ENCODE data around the gene PIR.

GRCh38 chrX:15471028-15471427, 22.1 kb downstream of the PIR start:
- TF ChIP-seq, protein P1, sequence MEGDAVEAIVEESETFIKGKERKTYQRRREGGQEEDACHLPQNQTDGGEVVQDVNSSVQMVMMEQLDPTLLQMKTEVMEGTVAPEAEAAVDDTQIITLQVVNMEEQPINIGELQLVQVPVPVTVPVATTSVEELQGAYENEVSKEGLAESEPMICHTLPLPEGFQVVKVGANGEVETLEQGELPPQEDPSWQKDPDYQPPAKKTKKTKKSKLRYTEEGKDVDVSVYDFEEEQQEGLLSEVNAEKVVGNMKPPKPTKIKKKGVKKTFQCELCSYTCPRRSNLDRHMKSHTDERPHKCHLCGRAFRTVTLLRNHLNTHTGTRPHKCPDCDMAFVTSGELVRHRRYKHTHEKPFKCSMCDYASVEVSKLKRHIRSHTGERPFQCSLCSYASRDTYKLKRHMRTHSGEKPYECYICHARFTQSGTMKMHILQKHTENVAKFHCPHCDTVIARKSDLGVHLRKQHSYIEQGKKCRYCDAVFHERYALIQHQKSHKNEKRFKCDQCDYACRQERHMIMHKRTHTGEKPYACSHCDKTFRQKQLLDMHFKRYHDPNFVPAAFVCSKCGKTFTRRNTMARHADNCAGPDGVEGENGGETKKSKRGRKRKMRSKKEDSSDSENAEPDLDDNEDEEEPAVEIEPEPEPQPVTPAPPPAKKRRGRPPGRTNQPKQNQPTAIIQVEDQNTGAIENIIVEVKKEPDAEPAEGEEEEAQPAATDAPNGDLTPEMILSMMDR (IDR thresholded peaks at IDR 0.05; ENCODE audit: borderline replicate concordance, extremely low read depth, low read length, poor library complexity, severe bottlenecking): peak; percentile 75
- no peak for TF ChIP-seq EZH2 (IDR thresholded peaks at IDR 0.05; ENCODE audit: borderline replicate concordance, low read depth, low read length, severe bottlenecking)
